K562 (cell line): ENCODE data around the gene MPG. TPM values are rescaled to one million over a fixed set of nuclear protein-coding genes. Genes with fewer than 3 reads are reported as not detected.

ENCODE experiments used
- ATAC-seq: fragments of 200-7000 bp; cut with Tn5 transposase; 3 replicates; pipeline ENCODE4 v1.9.1; 2020; ENCODE audit warnings: moderate library complexity
- BruUV-seq: library from RNA; stranded (reverse); fragments of 400-500 nt; replicated peaks from 2 replicates; lab custom pipeline; 2021; lab: Mats Ljungman, UMichigan
- CTCF ChIA-PET: fragments of 300-600 bp; formaldehyde crosslinking; extraction: SDS; loops from one replicate; lab custom pipeline; 2021; ENCODE audit warnings: low intra/inter-chr PET ratio; lab: Yijun Ruan, JAX
- POLR2A ChIA-PET: fragments of 300-600, 350-650 bp; sonication (Branson Sonifier 250); formaldehyde crosslinking; extraction: SDS; loops from one replicate; lab custom pipeline; 2021; ENCODE audit warnings: antibody characterized with exemption, inconsistent platforms; lab: Yijun Ruan, JAX
- DNase-seq, 4 experiments: peaks; one replicate each; pipeline versions ENCODE4 v3.0.0 to v3.0.0-alpha.2; 2011 to 2018; ENCODE audit warnings: low spot score in 3 of 4, mixed read lengths in 3 of 4; ENCODE audit errors: extremely low read depth in 1 of 4
- FAIRE-seq: peaks from 2 replicates; lab custom pipeline; 2011; peaks lifted over from hg19 to GRCh38; lab: Jason Lieb, UNC
- H2AFZ ChIP-seq: 2 replicates; pipeline ENCODE4 v1.6.0; 2011; ENCODE audit warnings: low read depth, low read length, control low read depth, inconsistent platforms
- H3K27ac ChIP-seq: fragments of 200-600 bp; 3 replicates; pipeline ENCODE4 v1.8.0; 2011; ENCODE audit warnings: low read depth, mild to moderate bottlenecking, control low read depth, inconsistent platforms, low read length, moderate library complexity, mixed read lengths; ENCODE audit errors: extremely low read depth
- H3K27me3 ChIP-seq, 2 experiments: fragments of 300-600 bp in 1 of 2; 2 replicates in 1 of 2; 3 replicates in 1 of 2; pipeline versions ENCODE4 v1.6.0 to v1.8.0; 2011; ENCODE audit warnings: inconsistent platforms in 2 of 2, low read length in 2 of 2, mild to moderate bottlenecking in 1 of 2, mixed read lengths in 1 of 2, moderate library complexity in 1 of 2; ENCODE audit not compliant: control insufficient read depth in 2 of 2, insufficient read depth in 2 of 2
- H3K36me3 ChIP-seq: fragments of 300-600 bp; 3 replicates; pipeline ENCODE4 v1.8.0; 2011; ENCODE audit warnings: mild to moderate bottlenecking, low read length, inconsistent platforms; ENCODE audit not compliant: control insufficient read depth, insufficient read depth
- H3K4me1 ChIP-seq, 2 experiments: fragments of 200-600 bp in 1 of 2; replicated peaks in 1 of 2; 2 replicates in 1 of 2; 3 replicates in 1 of 2; pipeline versions ENCODE4 v1.5.1 to v1.8.0; 2011; ENCODE audit warnings: inconsistent platforms in 2 of 2, low read length in 2 of 2, mild to moderate bottlenecking in 1 of 2, mixed read lengths in 1 of 2, moderate library complexity in 1 of 2; ENCODE audit not compliant: control insufficient read depth in 2 of 2, insufficient read depth in 2 of 2
- H3K4me2 ChIP-seq: 2 replicates; pipeline ENCODE4 v1.6.1; 2011; ENCODE audit warnings: low read length, control low read depth, inconsistent platforms, mixed read lengths; ENCODE audit not compliant: insufficient read depth
- H3K4me3 ChIP-seq: fragments of 200-600 bp; sonication (generic), shearing (Covaris generic); 2 replicates; pipeline ENCODE4 v1.5.1; 2016; ENCODE audit warnings: control low read depth, inconsistent platforms
- H3K79me2 ChIP-seq: fragments of 200-600 bp; 3 replicates; pipeline ENCODE4 v1.8.0; 2011; ENCODE audit warnings: low read length, inconsistent platforms; ENCODE audit not compliant: control insufficient read depth, insufficient read depth
- H3K9ac ChIP-seq, 2 experiments: 2 replicates each; pipeline versions ENCODE4 v1.6.0 to v1.6.1; 2011; ENCODE audit warnings: low read depth in 2 of 2, low read length in 2 of 2, control low read depth in 1 of 2, inconsistent platforms in 1 of 2, mild to moderate bottlenecking in 1 of 2, mixed read lengths in 1 of 2; ENCODE audit not compliant: insufficient read depth in 1 of 2
- H3K9me1 ChIP-seq: one replicate; pipeline ENCODE4 v1.6.0; 2011; ENCODE audit warnings: inconsistent platforms, mild to moderate bottlenecking, low read length, moderate library complexity; ENCODE audit not compliant: control insufficient read depth, insufficient read depth
- H3K9me3 ChIP-seq: replicated peaks from 2 replicates; pipeline ENCODE4 v1.5.1; 2011; ENCODE audit warnings: low read depth, low read length, inconsistent platforms; ENCODE audit not compliant: control insufficient read depth, insufficient read depth
- H4K20me1 ChIP-seq: replicated peaks from 2 replicates; pipeline ENCODE4 v1.6.1; 2011; ENCODE audit warnings: low read length, inconsistent platforms, mixed read lengths; ENCODE audit not compliant: control insufficient read depth, insufficient read depth
- PCBP1 ChIP-seq: fragments of 200-400 bp; formaldehyde crosslinking; IDR thresholded peaks from 2 replicates; pipeline ENCODE4 v1.6.1; 2018; ENCODE audit warnings: mild to moderate bottlenecking, low read depth, low read length; ENCODE audit not compliant: poor library complexity, severe bottlenecking
- POLR2G ChIP-seq: fragments of 200-400 bp; formaldehyde crosslinking; IDR thresholded peaks from 2 replicates; pipeline ENCODE4 v1.6.1; 2017; ENCODE audit warnings: low read depth, mild to moderate bottlenecking, antibody characterized with exemption, low read length, moderate library complexity
- SETDB1 ChIP-seq: IDR thresholded peaks from one replicate; pipeline ENCODE4 v1.6.1; 2012; ENCODE audit warnings: low read length, control low read depth, inconsistent platforms
- ZNF644 ChIP-seq: fragments of 200-800 bp; sonication (Bioruptor generic); IDR thresholded peaks from 2 replicates; pipeline ENCODE4 v1.6.1; 2016; ENCODE audit warnings: low read depth, missing genetic modification characterization, missing compliant biosample characterization
- WGBS: fragments of 100-300 bp; shearing (Covaris generic); methylation state at CpG from one replicate; pipeline ENCODE4 v1.1.6; 2016; ENCODE audit warnings: low coverage, mixed read lengths; ENCODE audit not compliant: insufficient coverage; ENCODE audit errors: missing lambda C conversion rate; 5-methylcytosine and 5-hydroxymethylcytosine counted together
- in situ Hi-C: fragments of 300-500 bp; cut with MboI; formaldehyde crosslinking; loops from 4 replicates; pipeline ENCODE4 v1.15.0; 2018; ENCODE audit warnings: inconsistent platforms, mixed read lengths
- intact Hi-C: fragments of 100-400 bp; cut with micrococcal nuclease; formaldehyde crosslinking; loops from 2 replicates; pipeline ENCODE4 v1.14.2; 2022
- polyA plus RNA-seq, 8 experiments: library from polyadenylated mRNA; depleted of rRNA in 4 of 8; stranded (reverse) in 5 of 8; unstranded in 3 of 8; fragments of >200 nt; fragmentation: Nextera tagmentation in 2 of 8; fragmentation: Illumina TruSeq in 1 of 8; extraction: Ambion mirVana in 2 of 8; extraction: Trizol in 1 of 8; gene quantifications; 2 replicates each; pipeline versions ENCODE4 v1.2.1 to v1.2.3, GENCODE V29; 2011 to 2014; ENCODE audit warnings: inconsistent platforms in 1 of 8, missing spikeins in 1 of 8
- total RNA-seq, 7 experiments: library from RNA; depleted of rRNA in 6 of 7; stranded (reverse); fragments of >200 nt in 6 of 7; fragmentation: Illumina TruSeq in 2 of 7; extraction: Trizol in 2 of 7; gene quantifications; 2 replicates each; pipeline versions ENCODE4 v1.2.1 to v1.2.3, GENCODE V29; 2011 to 2021; ENCODE audit warnings: low replicate concordance in 1 of 7
- TF ChIP-seq, protein P1 (sequence below): fragments of 200-800 bp; sonication (Bioruptor generic); IDR thresholded peaks from 2 replicates; pipeline ENCODE4 v1.6.1; 2016; ENCODE audit warnings: missing genetic modification characterization, missing compliant biosample characterization
- TF ChIP-seq, protein P2 (sequence below): sonication (generic); formaldehyde crosslinking; IDR thresholded peaks from 2 replicates; pipeline ENCODE4 v1.8.1; 2023; ENCODE audit warnings: mild to moderate bottlenecking, missing genetic modification reagents

MPG gene
- total and polyA plus RNA-seq, 9 of the 15 experiments (the other 6 are each of a cell fraction or from before 2014, with no cell fraction given) = 0.42 to 226 (median 36.2) TPM

DNA sequence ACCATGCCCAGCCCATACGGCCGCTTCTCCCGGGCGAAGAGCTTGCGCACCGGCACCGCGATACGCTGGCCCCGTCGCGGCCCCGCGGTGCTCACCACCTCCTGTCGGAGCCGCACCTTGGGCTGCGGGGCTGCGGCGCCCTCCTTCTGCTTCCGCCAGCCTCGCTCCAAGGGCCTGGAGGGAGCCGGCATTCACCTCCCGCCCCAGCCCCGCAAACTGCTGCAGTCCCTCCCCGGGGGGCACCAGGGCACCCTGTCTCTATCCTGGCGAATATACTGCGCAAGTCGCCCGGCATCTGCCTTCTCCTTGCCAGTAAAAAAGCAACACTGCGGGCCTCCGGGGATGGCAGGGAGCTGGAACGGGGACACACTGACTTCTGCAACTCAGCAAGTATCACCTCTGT lies 16.1 kb upstream of the MPG start:
- ATAC-seq (no peak), FAIRE-seq (no peak), DNase-seq (no peak)
- Histone ChIP-seq H3K4me1 (peaks cover 0 to 45% of the 10 kb centered on the region in 2 experiments; a peak in 3 of 5 replicates), H3K9ac (no peak overlapping the region), H3K4me2 (no peak overlapping the region), H3K9me3 (no peaks in the 10 kb centered on the region), H3K36me3 (peaks cover 24% of the 10 kb centered on the region), H3K9me1 (peaks cover 2% of the 10 kb centered on the region), H3K27ac (no peak overlapping the region), H2AFZ (no peak overlapping the region), H3K79me2 (no peaks in the 10 kb centered on the region), H3K4me3 (no peak overlapping the region), H4K20me1 (no peaks in the 10 kb centered on the region; the same call in 1 of the 2 replicates), H3K27me3 (no peaks in the 10 kb centered on the region)
- 85% methylated on average over 14 of the region's 32 CpGs for WGBS
- POLR2A ChIA-PET = no interaction called here
- in situ Hi-C loops = no loop called here
- intact Hi-C loops = no loop called here
- no TSS peak for BruUV-seq
- CTCF ChIA-PET = no interaction called here
- TF ChIP-seq PCBP1 (peak; percentile 8), SETDB1 (no peak), POLR2G (0 out of 2 replicates have a peak, but pooled peaks have one; percentile 4), ZNF644 (no peak)
- TF ChIP-seq, protein P1, sequence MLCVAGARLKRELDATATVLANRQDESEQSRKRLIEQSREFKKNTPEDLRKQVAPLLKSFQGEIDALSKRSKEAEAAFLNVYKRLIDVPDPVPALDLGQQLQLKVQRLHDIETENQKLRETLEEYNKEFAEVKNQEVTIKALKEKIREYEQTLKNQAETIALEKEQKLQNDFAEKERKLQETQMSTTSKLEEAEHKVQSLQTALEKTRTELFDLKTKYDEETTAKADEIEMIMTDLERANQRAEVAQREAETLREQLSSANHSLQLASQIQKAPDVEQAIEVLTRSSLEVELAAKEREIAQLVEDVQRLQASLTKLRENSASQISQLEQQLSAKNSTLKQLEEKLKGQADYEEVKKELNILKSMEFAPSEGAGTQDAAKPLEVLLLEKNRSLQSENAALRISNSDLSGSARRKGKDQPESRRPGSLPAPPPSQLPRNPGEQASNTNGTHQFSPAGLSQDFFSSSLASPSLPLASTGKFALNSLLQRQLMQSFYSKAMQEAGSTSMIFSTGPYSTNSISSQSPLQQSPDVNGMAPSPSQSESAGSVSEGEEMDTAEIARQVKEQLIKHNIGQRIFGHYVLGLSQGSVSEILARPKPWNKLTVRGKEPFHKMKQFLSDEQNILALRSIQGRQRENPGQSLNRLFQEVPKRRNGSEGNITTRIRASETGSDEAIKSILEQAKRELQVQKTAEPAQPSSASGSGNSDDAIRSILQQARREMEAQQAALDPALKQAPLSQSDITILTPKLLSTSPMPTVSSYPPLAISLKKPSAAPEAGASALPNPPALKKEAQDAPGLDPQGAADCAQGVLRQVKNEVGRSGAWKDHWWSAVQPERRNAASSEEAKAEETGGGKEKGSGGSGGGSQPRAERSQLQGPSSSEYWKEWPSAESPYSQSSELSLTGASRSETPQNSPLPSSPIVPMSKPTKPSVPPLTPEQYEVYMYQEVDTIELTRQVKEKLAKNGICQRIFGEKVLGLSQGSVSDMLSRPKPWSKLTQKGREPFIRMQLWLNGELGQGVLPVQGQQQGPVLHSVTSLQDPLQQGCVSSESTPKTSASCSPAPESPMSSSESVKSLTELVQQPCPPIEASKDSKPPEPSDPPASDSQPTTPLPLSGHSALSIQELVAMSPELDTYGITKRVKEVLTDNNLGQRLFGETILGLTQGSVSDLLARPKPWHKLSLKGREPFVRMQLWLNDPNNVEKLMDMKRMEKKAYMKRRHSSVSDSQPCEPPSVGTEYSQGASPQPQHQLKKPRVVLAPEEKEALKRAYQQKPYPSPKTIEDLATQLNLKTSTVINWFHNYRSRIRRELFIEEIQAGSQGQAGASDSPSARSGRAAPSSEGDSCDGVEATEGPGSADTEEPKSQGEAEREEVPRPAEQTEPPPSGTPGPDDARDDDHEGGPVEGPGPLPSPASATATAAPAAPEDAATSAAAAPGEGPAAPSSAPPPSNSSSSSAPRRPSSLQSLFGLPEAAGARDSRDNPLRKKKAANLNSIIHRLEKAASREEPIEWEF (CRISPR knock-in tag) = no peak
- TF ChIP-seq, protein P2, sequence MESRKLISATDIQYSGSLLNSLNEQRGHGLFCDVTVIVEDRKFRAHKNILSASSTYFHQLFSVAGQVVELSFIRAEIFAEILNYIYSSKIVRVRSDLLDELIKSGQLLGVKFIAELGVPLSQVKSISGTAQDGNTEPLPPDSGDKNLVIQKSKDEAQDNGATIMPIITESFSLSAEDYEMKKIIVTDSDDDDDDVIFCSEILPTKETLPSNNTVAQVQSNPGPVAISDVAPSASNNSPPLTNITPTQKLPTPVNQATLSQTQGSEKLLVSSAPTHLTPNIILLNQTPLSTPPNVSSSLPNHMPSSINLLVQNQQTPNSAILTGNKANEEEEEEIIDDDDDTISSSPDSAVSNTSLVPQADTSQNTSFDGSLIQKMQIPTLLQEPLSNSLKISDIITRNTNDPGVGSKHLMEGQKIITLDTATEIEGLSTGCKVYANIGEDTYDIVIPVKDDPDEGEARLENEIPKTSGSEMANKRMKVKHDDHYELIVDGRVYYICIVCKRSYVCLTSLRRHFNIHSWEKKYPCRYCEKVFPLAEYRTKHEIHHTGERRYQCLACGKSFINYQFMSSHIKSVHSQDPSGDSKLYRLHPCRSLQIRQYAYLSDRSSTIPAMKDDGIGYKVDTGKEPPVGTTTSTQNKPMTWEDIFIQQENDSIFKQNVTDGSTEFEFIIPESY = peak; percentile 73; the same call in 1 of the 2 replicates
